Tibial nerve (tissue), 4 donors: ENCODE results near the gene LPIN2.

ENCODE experiments used
- EP300 ChIP-seq, 2 donors: sonication (generic); formaldehyde crosslinking; IDR thresholded peaks; one replicate each; pipeline ENCODE4 v1.6.1; 2017; ENCODE audit warnings: antibody characterized with exemption in 2 of 2, mild to moderate bottlenecking in 1 of 2
- POLR2A ChIP-seq, 2 donors: fragments of 450-650 bp; IDR thresholded peaks; one replicate each; pipeline ENCODE4 v1.6.1; 2017; ENCODE audit warnings: antibody characterized with exemption in 2 of 2, mild to moderate bottlenecking in 2 of 2, moderate library complexity in 2 of 2
- TF ChIP-seq, protein P1 (sequence below), 5 experiments: fragments of 200-600 bp in 3 of 5; fragments of 450-650 bp in 2 of 5; sonication (generic) in 3 of 5; IDR thresholded peaks; one replicate each; pipeline ENCODE4 v1.5.1; 2016 to 2019; ENCODE audit warnings: antibody characterized with exemption in 5 of 5, mild to moderate bottlenecking in 3 of 5, moderate library complexity in 2 of 5

GRCh38 chr18:2984703-2985261, 28.2 kb downstream of the LPIN2 start:
- TF ChIP-seq, protein P1, sequence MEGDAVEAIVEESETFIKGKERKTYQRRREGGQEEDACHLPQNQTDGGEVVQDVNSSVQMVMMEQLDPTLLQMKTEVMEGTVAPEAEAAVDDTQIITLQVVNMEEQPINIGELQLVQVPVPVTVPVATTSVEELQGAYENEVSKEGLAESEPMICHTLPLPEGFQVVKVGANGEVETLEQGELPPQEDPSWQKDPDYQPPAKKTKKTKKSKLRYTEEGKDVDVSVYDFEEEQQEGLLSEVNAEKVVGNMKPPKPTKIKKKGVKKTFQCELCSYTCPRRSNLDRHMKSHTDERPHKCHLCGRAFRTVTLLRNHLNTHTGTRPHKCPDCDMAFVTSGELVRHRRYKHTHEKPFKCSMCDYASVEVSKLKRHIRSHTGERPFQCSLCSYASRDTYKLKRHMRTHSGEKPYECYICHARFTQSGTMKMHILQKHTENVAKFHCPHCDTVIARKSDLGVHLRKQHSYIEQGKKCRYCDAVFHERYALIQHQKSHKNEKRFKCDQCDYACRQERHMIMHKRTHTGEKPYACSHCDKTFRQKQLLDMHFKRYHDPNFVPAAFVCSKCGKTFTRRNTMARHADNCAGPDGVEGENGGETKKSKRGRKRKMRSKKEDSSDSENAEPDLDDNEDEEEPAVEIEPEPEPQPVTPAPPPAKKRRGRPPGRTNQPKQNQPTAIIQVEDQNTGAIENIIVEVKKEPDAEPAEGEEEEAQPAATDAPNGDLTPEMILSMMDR (IDR thresholded peaks at IDR 0.05), result no peak
- no peak for TF ChIP-seq POLR2A (IDR thresholded peaks at IDR 0.05)
- TF ChIP-seq EP300 (IDR thresholded peaks at IDR 0.05), result no peak
